ENCODE results near the gene LIN28B.

Gene LIN28B

GRCh38 chr6:105109955-105110895, 153.3 kb downstream of the LIN28B start:
- no CpG with 5 or more reads among the region's 8 CpGs for WGBS (ENCODE audit: extremely low coverage, insufficient coverage, low lambda C conversion rate)
- Histone ChIP-seq H2BK120ac (ENCODE audit: low read depth, low read length) (no peak overlapping the region), H3K4me3 (ENCODE audit: low read length) (no peak overlapping the region)

GRCh38 chr6:105111105-105111504, 154.2 kb downstream of the LIN28B start:
- WGBS (ENCODE audit: extremely low coverage, insufficient coverage, low lambda C conversion rate) = no CpG with 5 or more reads among the region's 3 CpGs
- no peaks in the 10 kb centered on the region for H3K4me1 ChIP-seq (ENCODE audit: control insufficient read depth, low read depth, low read length)
- no peaks in the 10 kb centered on the region for H3K79me1 ChIP-seq (ENCODE audit: low read length)
- no peak overlapping the region for H2AK5ac ChIP-seq (ENCODE audit: low read length)
- H3K27me3 ChIP-seq (ENCODE audit: insufficient read depth, low read length, poor library complexity) = no peaks in the 10 kb centered on the region
- H3K18ac ChIP-seq (ENCODE audit: low read length) = no peak overlapping the region
- no peak overlapping the region for H2BK15ac ChIP-seq (replicated peaks; ENCODE audit: low read depth)
- no peak overlapping the region for H4K8ac ChIP-seq (ENCODE audit: low read depth, low read length)
- no peak overlapping the region for H3K4ac ChIP-seq (ENCODE audit: low read depth, low read length)
- no peaks in the 10 kb centered on the region for H3K79me2 ChIP-seq (ENCODE audit: control insufficient read depth, insufficient read depth, low read length)
- H3K4me3 ChIP-seq (ENCODE audit: low read length) = no peak overlapping the region
- H3K27ac ChIP-seq (ENCODE audit: low read depth, low read length) = no peak overlapping the region
- H4K5ac ChIP-seq (ENCODE audit: low read length) = no peak overlapping the region
- H3K23ac ChIP-seq (ENCODE audit: low read length) = no peak overlapping the region
- no peaks in the 10 kb centered on the region for H3K36me3 ChIP-seq (ENCODE audit: control insufficient read depth, insufficient read depth, low read length)
- H2BK5ac ChIP-seq (ENCODE audit: low read length) = no peak overlapping the region
- no peak overlapping the region for H3K4me2 ChIP-seq (ENCODE audit: low read length)
- no peak overlapping the region for H3K56ac ChIP-seq (ENCODE audit: low read length)
- DNase-seq = no peak
- H3K9ac ChIP-seq (ENCODE audit: low read length) = no peak overlapping the region
- no peak overlapping the region for H2BK120ac ChIP-seq (ENCODE audit: low read depth, low read length)

More at GRCh38 chr6:105109955-105110895, 153.3 kb downstream of the LIN28B start:
- Histone ChIP-seq H3K4me1 (ENCODE audit: control insufficient read depth, low read depth, low read length) (no peaks in the 10 kb centered on the region), H4K8ac (ENCODE audit: low read depth, low read length) (no peak overlapping the region), H3K27ac (ENCODE audit: low read depth, low read length) (no peak overlapping the region), H3K27me3 (ENCODE audit: insufficient read depth, low read length, poor library complexity) (no peaks in the 10 kb centered on the region), H2AK5ac (ENCODE audit: low read length) (no peak overlapping the region), H2BK5ac (ENCODE audit: low read length) (no peak overlapping the region), H3K23ac (ENCODE audit: low read length) (no peak overlapping the region), H3K18ac (ENCODE audit: low read length) (no peak overlapping the region), H3K56ac (ENCODE audit: low read length) (no peak overlapping the region), H3K4me2 (ENCODE audit: low read length) (no peak overlapping the region), H3K79me1 (ENCODE audit: low read length) (no peaks in the 10 kb centered on the region), H3K79me2 (ENCODE audit: control insufficient read depth, insufficient read depth, low read length) (no peaks in the 10 kb centered on the region), H3K4ac (ENCODE audit: low read depth, low read length) (no peak overlapping the region), H3K9ac (ENCODE audit: low read length) (no peak overlapping the region), H3K36me3 (ENCODE audit: control insufficient read depth, insufficient read depth, low read length) (no peaks in the 10 kb centered on the region), H4K5ac (ENCODE audit: low read length) (no peak overlapping the region), H2BK15ac (replicated peaks; ENCODE audit: low read depth) (no peak overlapping the region)
- DNase-seq = no peak

GRCh38 chr6:105111871-105112270, 155.0 kb downstream of the LIN28B start:
- H3K4me3 ChIP-seq (ENCODE audit: low read length) = no peak overlapping the region
- H2BK15ac ChIP-seq (replicated peaks; ENCODE audit: low read depth) = no peak overlapping the region
- no peak overlapping the region for H3K4ac ChIP-seq (ENCODE audit: low read depth, low read length)
- no peak overlapping the region for H4K8ac ChIP-seq (ENCODE audit: low read depth, low read length)
- no peak overlapping the region for H3K56ac ChIP-seq (ENCODE audit: low read length)
- H2BK120ac ChIP-seq (ENCODE audit: low read depth, low read length) = no peak overlapping the region
- no CpG with 5 or more reads among the region's 2 CpGs for WGBS (ENCODE audit: extremely low coverage, insufficient coverage, low lambda C conversion rate)
- H3K36me3 ChIP-seq (ENCODE audit: control insufficient read depth, insufficient read depth, low read length) = no peaks in the 10 kb centered on the region
- no peak overlapping the region for H2BK5ac ChIP-seq (ENCODE audit: low read length)
- peak; percentile 47 for DNase-seq
- H3K79me1 ChIP-seq (ENCODE audit: low read length) = no peaks in the 10 kb centered on the region
- no peak overlapping the region for H3K18ac ChIP-seq (ENCODE audit: low read length)
- no peak overlapping the region for H3K4me2 ChIP-seq (ENCODE audit: low read length)
- no peak overlapping the region for H2AK5ac ChIP-seq (ENCODE audit: low read length)
- no peak overlapping the region for H3K9ac ChIP-seq (ENCODE audit: low read length)
- H3K23ac ChIP-seq (ENCODE audit: low read length) = no peak overlapping the region
- H3K27me3 ChIP-seq (ENCODE audit: insufficient read depth, low read length, poor library complexity) = no peaks in the 10 kb centered on the region
- H4K5ac ChIP-seq (ENCODE audit: low read length) = no peak overlapping the region
- H3K4me1 ChIP-seq (ENCODE audit: control insufficient read depth, low read depth, low read length) = no peaks in the 10 kb centered on the region
- no peaks in the 10 kb centered on the region for H3K79me2 ChIP-seq (ENCODE audit: control insufficient read depth, insufficient read depth, low read length)
- no peak overlapping the region for H3K27ac ChIP-seq (ENCODE audit: low read depth, low read length)

- Histone ChIP-seq H4K5ac (ENCODE audit: low read length) (no peak overlapping the region), H3K56ac (ENCODE audit: low read length) (no peak overlapping the region), H3K27ac (ENCODE audit: low read depth, low read length) (no peak overlapping the region), H3K23ac (ENCODE audit: low read length) (no peak overlapping the region), H3K79me1 (ENCODE audit: low read length) (no peaks in the 10 kb centered on the region), H3K36me3 (ENCODE audit: control insufficient read depth, insufficient read depth, low read length) (no peaks in the 10 kb centered on the region), H4K8ac (ENCODE audit: low read depth, low read length) (no peak overlapping the region), H2AK5ac (ENCODE audit: low read length) (no peak overlapping the region), H3K27me3 (ENCODE audit: insufficient read depth, low read length, poor library complexity) (no peaks in the 10 kb centered on the region), H3K4me2 (ENCODE audit: low read length) (no peak overlapping the region), H2BK5ac (ENCODE audit: low read length) (no peak overlapping the region), H3K4me1 (ENCODE audit: control insufficient read depth, low read depth, low read length) (no peaks in the 10 kb centered on the region), H3K79me2 (ENCODE audit: control insufficient read depth, insufficient read depth, low read length) (no peaks in the 10 kb centered on the region), H2BK120ac (ENCODE audit: low read depth, low read length) (no peak overlapping the region), H3K18ac (ENCODE audit: low read length) (no peak overlapping the region), H3K4me3 (ENCODE audit: low read length) (no peak overlapping the region), H2BK15ac (replicated peaks; ENCODE audit: low read depth) (no peak overlapping the region), H3K9ac (ENCODE audit: low read length) (no peak overlapping the region), H3K4ac (ENCODE audit: low read depth, low read length) (no peak overlapping the region)
- peak; percentile 47 for DNase-seq
- no CpG with 5 or more reads among the region's 1 CpG for WGBS (ENCODE audit: extremely low coverage, insufficient coverage, low lambda C conversion rate)
Measured at GRCh38 chr6:105112577-105112976, 155.7 kb downstream of the LIN28B start.

- H3K4ac ChIP-seq (ENCODE audit: low read depth, low read length) = no peak overlapping the region
- no peak overlapping the region for H3K27ac ChIP-seq (ENCODE audit: low read depth, low read length)
- no peak overlapping the region for H2BK120ac ChIP-seq (ENCODE audit: low read depth, low read length)
- no peak overlapping the region for H3K23ac ChIP-seq (ENCODE audit: low read length)
- no peaks in the 10 kb centered on the region for H3K4me1 ChIP-seq (ENCODE audit: control insufficient read depth, low read depth, low read length)
- H3K4me2 ChIP-seq (ENCODE audit: low read length) = no peak overlapping the region
- no peak overlapping the region for H3K4me3 ChIP-seq (ENCODE audit: low read length)
- no peak overlapping the region for H2BK5ac ChIP-seq (ENCODE audit: low read length)
- no peaks in the 10 kb centered on the region for H3K79me1 ChIP-seq (ENCODE audit: low read length)
- H3K56ac ChIP-seq (ENCODE audit: low read length) = no peak overlapping the region
- no peaks in the 10 kb centered on the region for H3K27me3 ChIP-seq (ENCODE audit: insufficient read depth, low read length, poor library complexity)
- H4K8ac ChIP-seq (ENCODE audit: low read depth, low read length) = no peak overlapping the region
- no CpG with 5 or more reads among the region's 6 CpGs for WGBS (ENCODE audit: extremely low coverage, insufficient coverage, low lambda C conversion rate)
- no peak for DNase-seq
- no peak overlapping the region for H3K9ac ChIP-seq (ENCODE audit: low read length)
- no peak overlapping the region for H4K5ac ChIP-seq (ENCODE audit: low read length)
- H2BK15ac ChIP-seq (replicated peaks; ENCODE audit: low read depth) = no peak overlapping the region
- no peaks in the 10 kb centered on the region for H3K79me2 ChIP-seq (ENCODE audit: control insufficient read depth, insufficient read depth, low read length)
- no peak overlapping the region for H2AK5ac ChIP-seq (ENCODE audit: low read length)
- H3K36me3 ChIP-seq (ENCODE audit: control insufficient read depth, insufficient read depth, low read length) = no peaks in the 10 kb centered on the region
- H3K18ac ChIP-seq (ENCODE audit: low read length) = no peak overlapping the region
Measured at GRCh38 chr6:105113422-105113821, 156.5 kb downstream of the LIN28B start.
